IPS-20b (cell line): ENCODE results near the gene KIF25.
"Not testable (repeated sequence)": the region's sequence is repeated elsewhere in the genome, so short reads cannot be mapped to it uniquely, and the experiment has no call there.

Experiments used
- H3K27ac ChIP-seq: one replicate; pipeline ENCODE4 v1.5.1; 2013; ENCODE audit warnings: low read length
- H3K27me3 ChIP-seq: 2 replicates; pipeline ENCODE4 v1.6.1; 2013; ENCODE audit warnings: mild to moderate bottlenecking, low read length, inconsistent platforms; ENCODE audit not compliant: insufficient read depth
- H3K36me3 ChIP-seq: 2 replicates; pipeline ENCODE4 v1.6.1; 2013; ENCODE audit warnings: low read depth, mild to moderate bottlenecking, inconsistent platforms, low read length, moderate library complexity; ENCODE audit not compliant: insufficient read depth
- H3K4me1 ChIP-seq: 2 replicates; pipeline ENCODE4 v1.6.1; 2013; ENCODE audit warnings: mild to moderate bottlenecking, control low read depth, inconsistent platforms, low read length, moderate library complexity; ENCODE audit not compliant: insufficient read depth
- H3K4me3 ChIP-seq: 2 replicates; pipeline ENCODE4 v1.5.1; 2013; ENCODE audit warnings: mild to moderate bottlenecking, low read length, inconsistent platforms
- H3K9ac ChIP-seq: 2 replicates; pipeline ENCODE4 v1.6.1; 2013; ENCODE audit warnings: low read depth, mild to moderate bottlenecking, inconsistent platforms, low read length, moderate library complexity
- H3K9me3 ChIP-seq: 2 replicates; pipeline ENCODE4 v1.6.1; 2013; ENCODE audit warnings: mild to moderate bottlenecking, low read depth, low read length, inconsistent platforms; ENCODE audit not compliant: insufficient read depth

Gene KIF25

DNA sequence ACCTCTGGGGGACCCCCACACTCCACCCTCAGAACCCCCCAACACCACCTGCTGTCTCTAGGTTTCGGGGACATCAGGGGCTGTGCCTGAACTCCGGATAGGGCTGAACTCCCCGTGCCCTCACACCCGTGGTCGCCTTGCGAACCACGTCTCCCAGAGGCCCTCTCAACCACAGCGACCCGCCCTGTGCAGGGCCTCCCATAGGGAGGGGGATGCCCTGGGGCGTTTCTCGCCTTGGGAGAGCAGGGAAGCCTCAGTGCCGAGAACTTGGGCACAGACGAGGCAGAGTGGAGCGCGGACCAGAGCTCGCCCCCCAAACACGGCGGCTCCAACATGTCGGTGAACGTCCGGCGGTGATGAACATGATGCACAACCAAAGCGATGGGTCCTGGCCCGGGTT, 74.8 kb downstream of the KIF25 start:
- Histone ChIP-seq H3K4me3 (no peak overlapping the region), H3K27me3 (no peaks in the 10 kb centered on the region), H3K27ac (no peak overlapping the region), H3K36me3 (no peaks in the 10 kb centered on the region), H3K4me1 (no peaks in the 10 kb centered on the region; the same call in 1 of the 2 replicates), H3K9ac (no peak overlapping the region), H3K9me3 (no peaks in the 10 kb centered on the region)

GRCh38 chr6:168072730-168073129, 75.3 kb downstream of the KIF25 start:
- Histone ChIP-seq H3K4me3 (no peak overlapping the region), H3K4me1 (no peaks in the 10 kb centered on the region; the same call in 1 of the 2 replicates), H3K9ac (no peak overlapping the region), H3K27ac (no peak overlapping the region), H3K36me3 (no peaks in the 10 kb centered on the region), H3K27me3 (no peaks in the 10 kb centered on the region), H3K9me3 (no peaks in the 10 kb centered on the region)

DNA sequence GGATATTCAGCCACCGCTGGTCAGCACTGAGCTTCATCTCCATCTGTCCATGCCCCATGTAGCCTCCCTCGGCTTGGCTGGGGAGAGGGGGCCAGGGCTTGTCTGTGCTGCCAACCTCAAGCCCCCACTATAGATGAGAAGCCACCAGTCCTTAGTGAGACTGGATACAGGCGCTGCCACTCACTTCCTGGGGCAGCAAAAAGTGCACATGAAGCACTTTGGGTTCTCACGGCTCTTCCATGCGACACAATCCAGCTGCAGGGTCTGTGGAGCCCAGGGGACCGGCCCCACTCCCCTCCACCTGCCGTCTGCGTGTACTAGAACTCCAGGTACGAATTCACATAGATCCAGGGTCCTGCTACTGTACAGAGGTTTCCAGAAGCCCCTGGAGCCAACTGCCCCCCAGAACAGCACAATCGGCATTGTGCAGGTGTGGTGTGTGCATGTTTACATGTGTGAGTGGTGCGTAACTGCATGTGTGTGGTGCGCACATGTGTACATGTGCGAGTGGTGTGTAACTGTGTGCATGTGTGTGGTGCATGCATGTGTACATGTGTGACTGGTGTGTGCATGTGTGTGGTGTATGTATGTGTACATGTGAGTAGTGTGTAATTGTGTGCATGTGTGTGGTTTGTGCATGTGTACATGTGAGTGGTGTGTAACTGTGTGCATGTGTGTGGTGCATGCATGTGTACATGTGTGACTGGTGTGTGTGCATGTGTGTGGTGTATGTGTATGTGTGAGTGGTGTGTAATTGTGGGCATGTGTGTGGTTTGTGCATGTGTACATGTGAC, 76.7 kb downstream of the KIF25 start:
- Histone ChIP-seq H3K9me3 (no peaks in the 10 kb centered on the region), H3K36me3 (no peaks in the 10 kb centered on the region), H3K9ac (no peak overlapping the region), H3K27ac (no peak overlapping the region), H3K4me1 (no peaks in the 10 kb centered on the region; the same call in 1 of the 2 replicates), H3K27me3 (no peaks in the 10 kb centered on the region), H3K4me3 (no peak overlapping the region)

DNA sequence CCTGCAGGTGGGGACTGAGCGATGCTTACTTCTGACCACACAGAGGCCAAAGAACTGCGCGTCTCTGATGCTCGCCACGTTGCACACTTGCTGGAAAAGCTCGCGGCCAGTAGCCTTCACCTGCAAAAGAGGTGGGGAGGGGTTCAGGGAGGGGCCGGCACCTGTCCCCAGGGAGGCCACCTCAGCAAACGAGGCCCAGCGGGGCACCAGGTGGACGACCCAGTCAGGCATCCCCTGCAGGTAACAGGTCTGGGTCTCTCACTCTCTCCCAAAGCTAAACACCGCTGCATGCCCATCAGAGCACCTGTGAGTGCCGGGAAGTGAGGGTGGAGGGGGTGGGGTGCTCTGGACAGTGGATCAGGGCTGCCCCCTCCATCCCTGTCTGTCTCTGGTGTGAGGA, 77.7 kb downstream of the KIF25 start:
- Histone ChIP-seq H3K27ac (no peak overlapping the region), H3K4me3 (no peak overlapping the region), H3K9me3 (no peaks in the 10 kb centered on the region), H3K9ac (no peak overlapping the region), H3K27me3 (no peaks in the 10 kb centered on the region), H3K4me1 (no peaks in the 10 kb centered on the region; the same call in 1 of the 2 replicates), H3K36me3 (no peaks in the 10 kb centered on the region)

DNA sequence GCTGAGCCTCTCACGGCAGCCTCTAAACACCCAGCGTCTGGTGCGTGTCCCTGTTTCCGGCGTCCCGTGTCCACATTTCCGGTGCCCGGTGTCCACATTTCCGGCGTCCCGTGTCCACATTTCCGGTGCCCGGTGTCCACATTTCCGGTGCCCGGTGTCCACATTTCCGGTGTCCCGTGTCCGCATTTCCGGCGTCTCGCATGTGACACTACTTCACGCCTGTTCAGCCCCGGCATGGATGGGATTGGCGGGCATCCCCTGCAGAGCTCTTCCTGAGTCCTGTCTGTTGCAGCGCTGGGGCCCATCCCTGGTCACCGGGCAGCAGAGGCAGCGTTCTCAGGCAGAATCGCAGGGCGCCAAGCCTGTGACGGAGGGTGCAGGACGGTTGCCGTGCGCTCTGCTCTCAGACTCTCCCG, 78.3 kb downstream of the KIF25 start:
- Histone ChIP-seq H3K27me3 (no peaks in the 10 kb centered on the region), H3K4me3 (no peak overlapping the region), H3K9me3 (no peaks in the 10 kb centered on the region), H3K27ac (no peak overlapping the region), H3K9ac (no peak overlapping the region), H3K36me3 (no peaks in the 10 kb centered on the region), H3K4me1 (no peaks in the 10 kb centered on the region; the same call in 1 of the 2 replicates)

GRCh38 chr6:168077401-168077800, 79.9 kb downstream of the KIF25 start:
- not testable (repeated sequence) for H3K27me3 ChIP-seq, H3K9ac ChIP-seq, H3K4me1 ChIP-seq, H3K27ac ChIP-seq, H3K36me3 ChIP-seq, H3K9me3 ChIP-seq, H3K4me3 ChIP-seq

- H3K27ac ChIP-seq, result no peak overlapping the region
- H3K9me3 ChIP-seq, result no peaks in the 10 kb centered on the region
- H3K36me3 ChIP-seq, result no peaks in the 10 kb centered on the region
- no peaks in the 10 kb centered on the region for H3K27me3 ChIP-seq
- no peaks in the 10 kb centered on the region for H3K4me1 ChIP-seq
- H3K9ac ChIP-seq, result no peak overlapping the region
- H3K4me3 ChIP-seq, result no peak overlapping the region
Observed at GRCh38 chr6:168078175-168078942, 80.9 kb downstream of the KIF25 start.

DNA sequence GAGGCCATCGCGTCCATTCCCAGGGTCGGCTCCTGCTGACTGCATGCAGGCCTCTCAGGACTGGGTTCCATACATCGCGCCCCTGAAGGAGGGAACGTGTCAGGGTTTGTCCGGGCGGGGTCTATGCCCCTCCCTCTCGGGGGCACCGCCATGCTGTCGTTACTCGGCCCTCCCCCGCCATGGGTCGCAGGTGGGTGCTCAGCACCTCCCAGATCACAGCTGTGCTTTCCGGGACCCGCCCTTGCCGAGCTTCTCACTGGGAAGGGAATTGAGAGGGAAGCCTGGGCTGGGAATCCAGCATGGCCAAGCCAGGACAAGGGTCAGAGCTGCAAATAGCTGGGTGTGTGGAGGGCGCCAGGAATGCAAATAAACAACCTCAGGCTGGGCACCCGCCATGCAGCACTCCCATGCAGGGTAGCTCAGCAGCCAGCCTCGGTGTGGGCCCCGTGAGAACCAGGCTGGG, 81.5 kb downstream of the KIF25 start, which contains the start of gene FRMD1:
Gene FRMD1 (minus strand): TSS at position 270 of the 463 bp plus-strand sequence. CDS start 118 bp downstream, at position 152.
- Histone ChIP-seq H3K9ac (no peak within 1 kb of the TSS), H3K27me3 (no peaks in the 10 kb centered on the region), H3K36me3 (no peaks in the 10 kb centered on the region), H3K27ac (no peak within 1 kb of the TSS), H3K9me3 (no peaks in the 10 kb centered on the region), H3K4me3 (no peak within 1 kb of the TSS), H3K4me1 (no peaks in the 10 kb centered on the region)

GRCh38 chr6:168080393-168081077, 83.1 kb downstream of the KIF25 start:
- Histone ChIP-seq H3K27me3 (no peaks in the 10 kb centered on the region), H3K4me1 (no peaks in the 10 kb centered on the region), H3K9ac (no peak overlapping the region), H3K36me3 (no peaks in the 10 kb centered on the region), H3K9me3 (no peaks in the 10 kb centered on the region), H3K4me3 (no peak overlapping the region), H3K27ac (no peak overlapping the region)

DNA sequence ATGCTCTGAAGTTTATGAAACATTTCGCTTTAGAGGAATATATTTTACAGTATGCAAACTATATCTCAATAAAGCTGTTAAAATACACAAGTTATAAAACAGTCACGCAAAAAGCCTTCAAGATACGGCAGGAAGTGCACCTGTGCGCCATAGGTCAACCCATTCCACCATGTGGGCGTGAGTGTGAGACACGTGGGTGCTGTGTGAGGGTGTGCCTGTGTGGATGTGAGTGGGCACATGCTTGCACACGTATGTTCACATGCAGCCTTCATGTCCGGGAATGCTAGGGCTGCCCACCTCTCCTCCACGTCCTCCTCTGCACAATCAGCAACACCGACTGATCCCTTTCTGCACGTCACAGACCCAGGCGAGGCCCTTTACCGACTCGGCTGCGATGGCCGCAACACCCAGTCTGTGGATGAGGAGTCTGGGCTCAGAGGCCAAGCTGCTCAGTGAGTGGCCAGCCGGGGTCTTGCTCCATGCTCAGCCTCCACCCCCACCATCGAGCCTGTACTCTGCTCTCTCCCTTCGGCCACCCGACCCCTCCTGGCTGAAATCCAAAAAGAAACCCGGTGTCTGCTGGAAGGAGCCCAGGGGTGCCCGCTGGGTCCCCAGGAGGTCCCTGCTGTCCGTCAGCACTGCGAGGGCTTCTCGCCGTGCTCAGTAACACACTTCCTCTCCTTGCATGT, 84.5 kb downstream of the KIF25 start:
- H3K9ac ChIP-seq, result no peak overlapping the region
- H3K27me3 ChIP-seq, result no peaks in the 10 kb centered on the region
- no peak overlapping the region for H3K4me3 ChIP-seq
- H3K36me3 ChIP-seq, result no peaks in the 10 kb centered on the region
- H3K4me1 ChIP-seq, result no peaks in the 10 kb centered on the region
- H3K9me3 ChIP-seq, result no peaks in the 10 kb centered on the region
- H3K27ac ChIP-seq, result no peak overlapping the region

DNA sequence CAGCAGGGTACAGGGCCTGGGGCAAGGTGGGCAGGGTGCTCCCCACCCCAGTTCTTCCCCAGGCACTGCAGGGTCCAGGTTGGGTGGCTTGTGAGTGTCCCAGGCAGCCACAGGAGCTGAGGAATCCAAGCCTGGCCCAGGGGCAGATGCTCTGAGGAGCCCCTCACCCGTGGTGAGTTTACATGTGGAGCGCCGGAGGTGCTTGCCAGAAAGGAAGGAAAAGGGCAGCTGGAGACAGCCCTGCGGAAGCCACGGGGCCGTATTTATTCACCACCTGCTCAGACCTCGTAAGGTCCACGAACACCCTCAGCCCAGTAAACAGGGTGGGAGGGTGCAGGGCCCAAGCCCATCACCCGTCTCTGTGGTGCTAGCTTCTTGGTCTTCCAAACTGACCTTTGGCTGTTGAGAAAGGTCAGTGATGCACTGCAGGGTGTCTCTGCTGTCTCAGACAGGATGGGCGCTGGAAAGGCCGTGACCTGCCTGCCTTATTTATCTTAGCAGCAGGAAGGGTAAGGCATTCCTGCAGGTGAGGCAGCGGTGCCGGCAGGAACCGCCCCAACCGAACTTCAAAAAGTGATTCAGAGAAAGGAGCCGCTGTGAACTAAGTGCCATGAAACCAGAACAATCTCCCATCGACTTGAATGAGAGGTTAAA, 85.5 kb downstream of the KIF25 start:
- no peaks in the 10 kb centered on the region for H3K36me3 ChIP-seq
- no peaks in the 10 kb centered on the region for H3K27me3 ChIP-seq
- H3K9me3 ChIP-seq, result no peaks in the 10 kb centered on the region
- no peak overlapping the region for H3K27ac ChIP-seq
- H3K9ac ChIP-seq, result no peak overlapping the region
- no peak overlapping the region for H3K4me3 ChIP-seq
- H3K4me1 ChIP-seq, result peaks cover 5% of the 10 kb centered on the region; the same call in 1 of the 2 replicates
